Neural cell (in vitro differentiated cells): ENCODE measurements around the gene WBP11. TPM values are rescaled to one million over a fixed set of nuclear protein-coding genes. Genes with fewer than 3 reads are reported as not detected.

Source experiments
- H2AFZ ChIP-seq: fragments of 200-600, 300-800 bp; sonication (generic), shearing (Covaris generic); 2 replicates; pipeline ENCODE4 v1.6.0; 2014; ENCODE audit warnings: low read depth, mild to moderate bottlenecking, antibody characterized with exemption, low read length, moderate library complexity
- H3F3A ChIP-seq: fragments of 200-600 bp; shearing (Covaris generic); 2 replicates; pipeline ENCODE4 v1.6.1; 2016; ENCODE audit warnings: mild to moderate bottlenecking, moderate library complexity, mixed read lengths, antibody characterized with exemption, low read length; ENCODE audit not compliant: insufficient read depth, poor library complexity, severe bottlenecking
- H3K27ac ChIP-seq: fragments of 200-600, 300-800 bp; sonication (generic), shearing (Covaris generic); 2 replicates; pipeline ENCODE4 v1.5.1; 2014; ENCODE audit warnings: mild to moderate bottlenecking, low read length, moderate library complexity
- H3K27me3 ChIP-seq: fragments of 300-800, 200-600 bp; sonication (generic), shearing (Covaris generic); 2 replicates; pipeline ENCODE4 v1.6.0; 2014; ENCODE audit warnings: mild to moderate bottlenecking, low read depth, low read length, moderate library complexity; ENCODE audit not compliant: insufficient read depth
- H3K36me3 ChIP-seq: fragments of 300-800, 200-600 bp; sonication (generic), shearing (Covaris generic); 2 replicates; pipeline ENCODE4 v1.5.1; 2014; ENCODE audit warnings: mild to moderate bottlenecking, antibody characterized with exemption, low read length, moderate library complexity; ENCODE audit not compliant: insufficient read depth
- H3K4me2 ChIP-seq: fragments of 300-800, 200-600 bp; sonication (generic), shearing (Covaris generic); 2 replicates; pipeline ENCODE4 v1.6.0; 2014; ENCODE audit warnings: mild to moderate bottlenecking, low read length
- H3K4me3 ChIP-seq: fragments of 300-800, 200-600 bp; sonication (generic), shearing (Covaris generic); 2 replicates; pipeline ENCODE4 v1.5.1; 2014; ENCODE audit warnings: mild to moderate bottlenecking, low read length, moderate library complexity
- H3K79me2 ChIP-seq: fragments of 200-600 bp; shearing (Covaris generic); replicated peaks from 2 replicates; pipeline ENCODE4 v1.6.0; 2014; ENCODE audit warnings: mild to moderate bottlenecking, low read length, moderate library complexity; ENCODE audit not compliant: insufficient read depth
- H3K9ac ChIP-seq: fragments of 300-800, 200-600 bp; sonication (generic), shearing (Covaris generic); 2 replicates; pipeline ENCODE4 v1.6.1; 2016; ENCODE audit warnings: mild to moderate bottlenecking, low read length, mixed read lengths
- H3K9me2 ChIP-seq: fragments of 200-600 bp; shearing (Covaris generic); 2 replicates; pipeline ENCODE4 v1.6.1; 2016; ENCODE audit warnings: mild to moderate bottlenecking, low read length, mixed read lengths; ENCODE audit not compliant: insufficient read depth
- H3K9me3 ChIP-seq: fragments of 200-600, 300-800 bp; sonication (generic), shearing (Covaris generic); 2 replicates; pipeline ENCODE4 v1.6.1; 2016; ENCODE audit warnings: mild to moderate bottlenecking, mixed run types, low read length, moderate library complexity, mixed read lengths
- H4K20me1 ChIP-seq: fragments of 200-600 bp; shearing (Covaris generic); 2 replicates; pipeline ENCODE4 v1.6.1; 2016; ENCODE audit warnings: mild to moderate bottlenecking, mixed run types; ENCODE audit not compliant: insufficient read depth
- EP300 ChIP-seq: fragments of 450-650 bp; conservative IDR thresholded peaks from 2 replicates; pipeline ENCODE4 v1.6.1; 2014; ENCODE audit warnings: antibody characterized with exemption, mild to moderate bottlenecking, moderate library complexity; ENCODE audit not compliant: poor library complexity, severe bottlenecking
- EZH2 ChIP-seq: fragments of 200-600, 300-800 bp; shearing (Covaris generic), sonication (generic); IDR thresholded peaks from 2 replicates; pipeline ENCODE4 v1.6.1; 2014; ENCODE audit warnings: antibody characterized with exemption, low read length, borderline replicate concordance, mild to moderate bottlenecking; ENCODE audit not compliant: insufficient read depth, poor library complexity, severe bottlenecking
- MXI1 ChIP-seq: fragments of 450-650 bp; conservative IDR thresholded peaks from 2 replicates; pipeline ENCODE4 v1.6.1; 2014; ENCODE audit warnings: antibody characterized with exemption, mild to moderate bottlenecking; ENCODE audit not compliant: poor library complexity, severe bottlenecking
- POLR2AphosphoS5 ChIP-seq: IDR thresholded peaks from 2 replicates; pipeline ENCODE4 v1.6.1; 2012
- RAD21 ChIP-seq: fragments of 450-650 bp; conservative IDR thresholded peaks from 2 replicates; pipeline ENCODE4 v1.6.1; 2014; ENCODE audit warnings: antibody characterized with exemption, mild to moderate bottlenecking, moderate library complexity
- REST ChIP-seq: IDR thresholded peaks from 2 replicates; pipeline ENCODE4 v1.6.1; 2012; ENCODE audit warnings: borderline replicate concordance
- SMC3 ChIP-seq: fragments of 450-650 bp; conservative IDR thresholded peaks from 2 replicates; pipeline ENCODE4 v1.6.1; 2014; ENCODE audit warnings: antibody characterized with exemption, mild to moderate bottlenecking, moderate library complexity; ENCODE audit not compliant: poor library complexity
- TAF1 ChIP-seq: IDR thresholded peaks from 2 replicates; pipeline ENCODE4 v1.6.1; 2012; ENCODE audit warnings: low read depth
- polyA plus RNA-seq: library from polyadenylated mRNA; depleted of rRNA; stranded (reverse); fragments of >200 nt; gene quantifications from 2 replicates; pipeline ENCODE4 v1.2.3, GENCODE V29; 2014
- TF ChIP-seq, protein P1 (sequence below): fragments of 450-650 bp; IDR thresholded peaks from 2 replicates; pipeline ENCODE4 v1.5.1; 2014; ENCODE audit warnings: antibody characterized with exemption, mild to moderate bottlenecking, moderate library complexity; ENCODE audit not compliant: poor library complexity, severe bottlenecking

Gene WBP11
- polyA plus RNA-seq, 1 donor from 2014 or later, result 12.9 TPM

DNA sequence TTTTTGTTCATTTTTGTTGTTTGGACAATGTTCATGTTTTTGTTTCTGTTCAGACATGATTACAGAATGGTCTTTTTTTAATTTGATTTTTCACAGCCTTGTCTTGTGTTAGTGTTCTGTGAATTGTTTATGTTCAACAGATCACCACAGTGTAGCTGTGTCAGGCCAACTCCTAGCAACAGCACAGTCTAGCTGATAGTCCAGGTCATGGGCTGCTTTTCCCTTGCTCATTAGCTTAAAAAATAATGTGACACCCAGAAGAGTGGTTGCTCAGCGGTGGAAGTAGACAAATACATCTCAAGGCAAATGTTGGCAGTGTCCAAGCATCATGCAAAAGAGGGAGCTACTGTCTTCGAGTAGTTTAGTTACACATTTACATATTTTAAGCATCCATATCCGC lies 22.4 kb downstream of the WBP11 start:
- H3K36me3 ChIP-seq, result peaks cover 4% of the 10 kb centered on the region
- H3K9me3 ChIP-seq, result no peaks in the 10 kb centered on the region
- H3K9me2 ChIP-seq, result no peaks in the 10 kb centered on the region
- no peak overlapping the region for H3K9ac ChIP-seq
- no peak for TF ChIP-seq MXI1
- no peak for TF ChIP-seq SMC3
- TF ChIP-seq, protein P1, sequence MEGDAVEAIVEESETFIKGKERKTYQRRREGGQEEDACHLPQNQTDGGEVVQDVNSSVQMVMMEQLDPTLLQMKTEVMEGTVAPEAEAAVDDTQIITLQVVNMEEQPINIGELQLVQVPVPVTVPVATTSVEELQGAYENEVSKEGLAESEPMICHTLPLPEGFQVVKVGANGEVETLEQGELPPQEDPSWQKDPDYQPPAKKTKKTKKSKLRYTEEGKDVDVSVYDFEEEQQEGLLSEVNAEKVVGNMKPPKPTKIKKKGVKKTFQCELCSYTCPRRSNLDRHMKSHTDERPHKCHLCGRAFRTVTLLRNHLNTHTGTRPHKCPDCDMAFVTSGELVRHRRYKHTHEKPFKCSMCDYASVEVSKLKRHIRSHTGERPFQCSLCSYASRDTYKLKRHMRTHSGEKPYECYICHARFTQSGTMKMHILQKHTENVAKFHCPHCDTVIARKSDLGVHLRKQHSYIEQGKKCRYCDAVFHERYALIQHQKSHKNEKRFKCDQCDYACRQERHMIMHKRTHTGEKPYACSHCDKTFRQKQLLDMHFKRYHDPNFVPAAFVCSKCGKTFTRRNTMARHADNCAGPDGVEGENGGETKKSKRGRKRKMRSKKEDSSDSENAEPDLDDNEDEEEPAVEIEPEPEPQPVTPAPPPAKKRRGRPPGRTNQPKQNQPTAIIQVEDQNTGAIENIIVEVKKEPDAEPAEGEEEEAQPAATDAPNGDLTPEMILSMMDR, result no peak
- no peak for TF ChIP-seq EZH2
- TF ChIP-seq POLR2AphosphoS5, result no peak
- TF ChIP-seq REST, result no peak
- TF ChIP-seq TAF1, result no peak
- no peak for TF ChIP-seq EP300
- no peak for TF ChIP-seq RAD21
- H3K4me2 ChIP-seq, result no peak overlapping the region
- H3K79me2 ChIP-seq, result no peaks in the 10 kb centered on the region
- no peak overlapping the region for H3K4me3 ChIP-seq
- H3F3A ChIP-seq, result no peaks in the 10 kb centered on the region
- H4K20me1 ChIP-seq, result no peaks in the 10 kb centered on the region
- peaks cover 4% of the 10 kb centered on the region for H3K27me3 ChIP-seq
- H3K27ac ChIP-seq, result no peak overlapping the region
- no peak overlapping the region for H2AFZ ChIP-seq

DNA sequence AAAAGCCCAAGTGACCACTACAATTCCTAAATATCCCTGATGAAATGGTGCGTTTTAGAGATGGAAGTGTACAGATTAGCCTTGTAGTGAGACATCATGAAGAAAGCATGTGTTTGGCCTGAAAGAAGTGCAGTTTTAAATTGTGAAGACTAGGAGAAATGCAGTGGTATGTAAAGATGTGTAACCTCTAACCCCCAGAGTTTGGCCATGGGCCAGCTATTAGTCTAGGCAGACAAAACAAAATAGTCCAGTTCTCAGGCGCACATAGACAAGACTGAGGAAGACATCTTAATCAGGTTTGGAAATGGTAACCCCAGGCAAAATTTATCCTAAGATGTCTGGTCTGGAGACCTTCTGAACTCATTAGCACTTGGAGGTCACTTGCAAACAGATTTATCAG lies 23.4 kb downstream of the WBP11 start:
- Histone ChIP-seq H3K9me3 (no peaks in the 10 kb centered on the region), H3K9ac (no peak overlapping the region), H3K9me2 (no peaks in the 10 kb centered on the region), H3K27ac (no peak overlapping the region), H2AFZ (no peak overlapping the region), H3K79me2 (no peaks in the 10 kb centered on the region), H3F3A (no peaks in the 10 kb centered on the region), H3K4me3 (no peak overlapping the region), H3K36me3 (peaks cover 4% of the 10 kb centered on the region), H3K27me3 (peaks cover 14% of the 10 kb centered on the region), H4K20me1 (no peaks in the 10 kb centered on the region), H3K4me2 (no peak overlapping the region)
- TF ChIP-seq MXI1 (no peak), SMC3 (no peak), TAF1 (no peak), EZH2 (no peak), POLR2AphosphoS5 (no peak), REST (no peak), RAD21 (no peak), EP300 (no peak)
- TF ChIP-seq, protein P1, result no peak
